ENCODE data around the gene ALDOA.

DNA sequence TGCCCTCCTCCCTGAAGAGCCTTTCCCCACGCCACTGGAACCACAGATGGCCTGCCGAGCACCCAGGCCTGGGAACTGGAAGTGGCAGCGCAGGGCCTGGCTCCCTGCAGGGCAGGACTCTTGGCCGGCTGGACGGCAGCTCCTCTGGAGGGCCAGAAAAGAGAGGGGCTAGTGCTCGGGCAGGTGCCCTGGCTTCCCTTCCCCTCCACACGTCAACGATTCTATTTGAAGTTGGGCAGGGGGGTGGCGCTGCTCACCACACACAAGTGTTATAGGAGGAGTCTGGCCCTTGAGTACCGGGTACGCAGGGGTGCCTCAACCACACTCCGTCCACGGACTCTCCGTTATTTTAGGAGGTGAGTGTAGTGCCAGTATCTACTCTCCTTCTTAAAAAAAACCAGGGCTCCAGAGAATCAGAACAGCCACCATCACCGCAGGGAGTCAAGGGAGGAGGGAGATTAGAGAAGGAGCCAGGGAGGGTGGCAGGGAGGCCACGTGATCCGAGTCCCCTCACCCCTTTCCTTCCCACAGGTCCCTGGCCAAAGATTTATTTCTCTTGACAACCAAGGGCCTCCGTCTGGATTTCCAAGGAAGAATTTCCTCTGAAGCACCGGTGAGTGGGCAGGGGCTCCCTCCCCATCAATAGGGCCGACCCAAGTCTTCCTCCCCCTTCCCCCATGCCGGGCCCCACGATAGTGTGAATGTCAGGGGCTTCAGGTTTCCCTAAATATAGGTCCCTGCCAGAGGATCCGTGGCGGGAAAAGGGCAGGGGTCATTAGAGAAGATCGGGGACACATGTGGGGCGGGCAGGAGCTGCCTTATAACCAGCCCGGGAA, 1.4 kb upstream of the ALDOA start:
- no peak for TF ChIP-seq POLR2A (IDR thresholded peaks at IDR 0.05)
- TF ChIP-seq, protein P1, sequence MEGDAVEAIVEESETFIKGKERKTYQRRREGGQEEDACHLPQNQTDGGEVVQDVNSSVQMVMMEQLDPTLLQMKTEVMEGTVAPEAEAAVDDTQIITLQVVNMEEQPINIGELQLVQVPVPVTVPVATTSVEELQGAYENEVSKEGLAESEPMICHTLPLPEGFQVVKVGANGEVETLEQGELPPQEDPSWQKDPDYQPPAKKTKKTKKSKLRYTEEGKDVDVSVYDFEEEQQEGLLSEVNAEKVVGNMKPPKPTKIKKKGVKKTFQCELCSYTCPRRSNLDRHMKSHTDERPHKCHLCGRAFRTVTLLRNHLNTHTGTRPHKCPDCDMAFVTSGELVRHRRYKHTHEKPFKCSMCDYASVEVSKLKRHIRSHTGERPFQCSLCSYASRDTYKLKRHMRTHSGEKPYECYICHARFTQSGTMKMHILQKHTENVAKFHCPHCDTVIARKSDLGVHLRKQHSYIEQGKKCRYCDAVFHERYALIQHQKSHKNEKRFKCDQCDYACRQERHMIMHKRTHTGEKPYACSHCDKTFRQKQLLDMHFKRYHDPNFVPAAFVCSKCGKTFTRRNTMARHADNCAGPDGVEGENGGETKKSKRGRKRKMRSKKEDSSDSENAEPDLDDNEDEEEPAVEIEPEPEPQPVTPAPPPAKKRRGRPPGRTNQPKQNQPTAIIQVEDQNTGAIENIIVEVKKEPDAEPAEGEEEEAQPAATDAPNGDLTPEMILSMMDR (IDR thresholded peaks at IDR 0.05): no peak
